HG03575 (cell line): ENCODE measurements around the gene HEXD.
"Not testable (repeated sequence)": the region's sequence is repeated elsewhere in the genome, so short reads cannot be mapped to it uniquely, and the experiment has no call there.

ENCODE experiments used
- ATAC-seq: cut with Tn5 transposase; IDR thresholded peaks from one replicate; pipeline ENCODE4 v1.9.1; 2021; ENCODE audit not compliant: unreplicated experiment, insufficient number of reproducible peaks, low FRiP score; ENCODE audit errors: extremely low read depth

HEXD gene

GRCh38 chr17:82418001-82418986 is at the start of gene HEXD, which contains the start of gene OGFOD3:
HEXD (plus strand) TSS chr17:82418347; CDS start chr17:82419800, 1,453 bp downstream.
OGFOD3 (minus strand) TSS chr17:82418586; CDS start chr17:82418485, 101 bp downstream.
- no peak for ATAC-seq

DNA sequence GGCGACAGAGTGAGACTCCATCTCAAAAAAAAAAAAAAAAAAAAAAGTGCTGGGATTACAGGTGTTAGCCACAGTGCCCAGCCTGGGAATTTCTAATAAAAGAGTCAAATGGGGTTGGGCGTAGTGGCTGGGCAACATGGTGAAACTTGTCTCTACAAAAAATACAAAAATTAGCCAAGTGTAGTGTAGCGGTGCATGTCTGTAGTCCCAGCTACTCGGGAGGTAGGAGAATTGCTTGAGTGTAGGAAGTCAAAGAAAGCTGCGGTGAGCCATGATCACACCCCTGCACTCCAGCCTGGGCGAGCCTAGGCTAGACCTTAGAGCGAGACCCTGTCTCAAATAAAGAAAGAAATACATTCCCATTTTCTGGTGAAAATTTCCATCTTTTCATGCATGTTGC is 48.9 kb upstream of the HEXD start:
- ATAC-seq, result no peak

- ATAC-seq, result no peak
Observed at GRCh38 chr17:82370471-82371332, 47.4 kb upstream of the HEXD start.

- ATAC-seq, result no peak
Observed at GRCh38 chr17:82371333-82372248, 46.6 kb upstream of the HEXD start, which contains the start of gene UTS2R. UTS2R (plus strand) TSS chr17:82371765; CDS start chr17:82374325, 2,560 bp downstream.

- no peak for ATAC-seq
Observed at GRCh38 chr17:82372249-82373071, 45.7 kb upstream of the HEXD start.

GRCh38 chr17:82373072-82373452 is 45.1 kb upstream of the HEXD start:
- ATAC-seq, result not testable (repeated sequence)

DNA sequence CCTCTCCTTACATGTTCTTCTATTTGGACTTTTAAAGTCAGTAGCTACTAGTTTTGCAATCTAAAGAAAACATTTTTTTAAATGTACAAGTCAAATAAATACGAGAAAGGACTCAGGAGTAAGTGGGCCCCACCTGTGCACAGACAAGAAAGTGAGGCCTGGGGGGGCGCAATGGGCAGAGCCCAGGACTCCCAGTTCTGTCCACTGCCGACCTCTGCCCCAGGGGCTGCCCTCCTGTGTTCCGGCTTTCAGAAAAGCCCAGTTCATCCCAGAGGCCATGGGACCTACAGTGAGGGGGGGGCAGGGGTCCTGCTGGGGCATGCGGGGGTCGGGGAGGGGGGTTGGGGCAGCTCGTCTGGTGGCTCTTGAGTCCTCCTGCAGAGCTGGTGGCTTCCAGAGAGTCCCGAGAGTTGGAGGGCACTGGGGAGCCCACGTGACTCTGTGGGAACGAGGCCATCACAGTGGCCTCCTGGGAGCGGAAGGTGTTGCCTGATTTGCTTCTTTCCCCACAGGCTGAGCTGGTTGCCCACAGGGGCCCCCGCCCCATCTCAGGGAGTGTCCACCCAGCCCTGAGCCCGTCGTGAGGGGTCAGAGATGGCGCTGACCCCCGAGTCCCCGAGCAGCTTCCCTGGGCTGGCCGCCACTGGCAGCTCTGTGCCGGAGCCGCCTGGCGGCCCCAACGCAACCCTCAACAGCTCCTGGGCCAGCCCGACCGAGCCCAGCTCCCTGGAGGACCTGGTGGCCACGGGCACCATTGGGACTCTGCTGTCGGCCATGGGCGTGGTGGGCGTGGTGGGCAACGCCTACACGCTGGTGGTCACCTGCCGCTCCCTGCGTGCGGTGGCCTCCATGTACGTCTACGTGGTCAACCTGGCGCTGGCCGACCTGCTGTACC is 44.2 kb upstream of the HEXD start:
- no peak for ATAC-seq

DNA sequence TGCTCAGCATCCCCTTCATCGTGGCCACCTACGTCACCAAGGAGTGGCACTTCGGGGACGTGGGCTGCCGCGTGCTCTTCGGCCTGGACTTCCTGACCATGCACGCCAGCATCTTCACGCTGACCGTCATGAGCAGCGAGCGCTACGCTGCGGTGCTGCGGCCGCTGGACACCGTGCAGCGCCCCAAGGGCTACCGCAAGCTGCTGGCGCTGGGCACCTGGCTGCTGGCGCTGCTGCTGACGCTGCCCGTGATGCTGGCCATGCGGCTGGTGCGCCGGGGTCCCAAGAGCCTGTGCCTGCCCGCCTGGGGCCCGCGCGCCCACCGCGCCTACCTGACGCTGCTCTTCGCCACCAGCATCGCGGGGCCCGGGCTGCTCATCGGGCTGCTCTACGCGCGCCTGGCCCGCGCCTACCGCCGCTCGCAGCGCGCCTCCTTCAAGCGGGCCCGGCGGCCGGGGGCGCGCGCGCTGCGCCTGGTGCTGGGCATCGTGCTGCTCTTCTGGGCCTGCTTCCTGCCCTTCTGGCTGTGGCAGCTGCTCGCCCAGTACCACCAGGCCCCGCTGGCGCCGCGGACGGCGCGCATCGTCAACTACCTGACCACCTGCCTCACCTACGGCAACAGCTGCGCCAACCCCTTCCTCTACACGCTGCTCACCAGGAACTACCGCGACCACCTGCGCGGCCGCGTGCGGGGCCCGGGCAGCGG is 43.4 kb upstream of the HEXD start:
- no peak for ATAC-seq

DNA sequence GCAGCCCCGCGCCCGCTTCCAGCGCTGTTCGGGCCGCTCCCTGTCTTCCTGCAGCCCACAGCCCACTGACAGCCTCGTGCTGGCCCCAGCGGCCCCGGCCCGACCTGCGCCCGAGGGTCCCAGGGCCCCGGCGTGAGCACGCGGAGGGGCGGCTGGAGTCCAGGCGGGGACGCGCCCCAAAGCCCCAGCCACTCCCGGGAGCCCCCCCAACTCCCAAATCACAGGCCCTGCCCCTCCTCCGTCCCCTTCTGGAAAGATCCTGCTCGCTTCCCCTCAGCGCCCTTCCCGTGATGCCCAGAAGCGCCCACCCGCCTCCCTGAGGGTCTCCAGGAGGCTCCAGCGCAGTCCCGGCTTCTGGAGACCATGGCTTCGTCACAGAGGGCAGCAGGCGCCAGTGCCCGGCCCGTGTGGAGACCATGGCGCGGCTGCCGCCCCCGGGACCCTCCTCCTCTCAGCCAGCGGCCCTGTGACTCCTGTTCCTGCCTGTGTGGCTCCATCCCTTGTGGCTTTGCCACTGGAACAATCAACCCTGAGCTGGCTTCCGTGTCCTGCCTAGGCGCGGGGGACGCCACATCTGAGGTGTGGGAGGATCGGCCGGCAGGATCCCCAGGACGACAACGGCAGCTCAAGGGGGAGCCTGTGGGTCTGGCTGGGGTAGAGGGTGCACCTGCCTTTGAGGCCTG is 42.6 kb upstream of the HEXD start:
- ATAC-seq, result no peak

GRCh38 chr17:82376042-82376730 is 42.0 kb upstream of the HEXD start:
- no peak for ATAC-seq

DNA sequence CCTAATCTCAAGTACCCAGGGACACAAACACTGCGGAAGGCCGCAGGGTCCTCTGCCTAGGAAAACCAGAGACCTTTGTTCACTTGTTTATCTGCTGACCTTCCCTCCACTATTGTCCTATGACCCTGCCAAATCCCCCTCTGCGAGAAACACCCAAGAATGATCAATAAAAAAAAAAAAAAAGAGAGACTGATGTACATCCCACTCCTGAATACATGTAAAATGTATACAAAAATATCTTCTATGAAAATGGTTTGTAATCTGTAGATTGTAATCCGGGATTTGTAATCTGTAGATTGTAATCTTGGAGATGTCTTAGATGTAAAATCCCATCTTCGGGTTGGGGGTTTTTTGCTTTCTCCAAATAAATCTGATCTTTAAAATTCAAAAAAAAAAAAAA is 40.9 kb upstream of the HEXD start:
- ATAC-seq, result not testable (repeated sequence)

DNA sequence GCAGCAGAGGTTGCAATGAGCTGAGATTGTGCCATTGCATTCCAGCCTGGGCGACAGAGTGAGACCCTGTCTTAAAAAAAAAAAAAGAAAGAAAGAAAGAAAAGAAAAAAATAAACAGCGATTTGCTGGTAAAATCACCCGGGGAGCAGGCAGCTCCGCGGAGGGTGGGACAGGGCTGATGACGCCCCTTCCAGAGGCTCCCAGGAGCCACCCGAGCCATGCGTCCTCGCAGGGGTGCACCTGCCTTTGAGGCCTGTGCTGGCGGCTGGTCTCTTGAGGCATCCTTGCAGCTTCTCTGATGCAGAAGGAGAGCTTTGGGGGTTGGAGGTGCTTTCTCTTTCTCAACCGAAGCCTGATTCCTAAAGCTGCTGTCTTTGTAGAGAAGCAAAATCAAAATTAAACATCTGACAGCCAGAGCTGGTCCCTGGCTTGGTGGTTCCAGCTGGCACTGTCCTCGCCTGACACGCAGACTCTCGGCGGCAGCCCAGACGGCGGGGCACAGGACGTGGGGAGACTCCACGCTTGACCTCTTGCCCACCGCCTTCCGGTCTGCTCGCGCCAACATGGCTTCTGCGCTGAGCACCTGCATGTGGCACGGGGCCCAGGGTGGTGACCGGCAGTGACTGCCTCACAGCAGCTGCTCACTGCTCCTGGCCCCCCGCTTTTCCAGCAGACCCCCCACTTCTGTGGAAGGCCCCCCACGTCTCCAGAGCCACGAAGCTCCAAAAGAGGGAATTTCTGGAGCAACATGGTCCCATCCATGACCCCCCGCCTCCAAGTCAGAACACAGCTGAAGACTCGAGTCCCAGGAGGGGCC is 40.0 kb upstream of the HEXD start:
- ATAC-seq, result no peak

DNA sequence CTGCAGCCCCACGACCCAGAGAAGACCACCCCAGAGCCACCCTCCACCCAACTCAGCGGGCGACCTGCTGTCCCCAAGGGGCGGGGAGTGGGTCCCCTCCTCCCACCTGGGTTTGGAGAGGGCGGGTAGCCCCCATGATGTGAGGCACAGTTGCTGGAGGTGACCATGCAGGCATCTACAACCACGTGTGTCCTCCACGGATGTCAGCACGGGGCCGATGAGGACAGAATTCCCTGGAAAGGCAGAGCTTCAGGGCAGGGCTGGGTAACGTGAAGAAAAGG is 39.5 kb upstream of the HEXD start:
- no peak for ATAC-seq

- ATAC-seq, result no peak
Observed at GRCh38 chr17:82380860-82381702, 37.1 kb upstream of the HEXD start.
